Neutrophil (primary cell): ENCODE results near the gene KDM8.

Source experiments
- H3K27ac ChIP-seq: fragments of 200-600 bp; sonication (generic); 2 replicates; pipeline ENCODE4 v1.5.1; 2016; ENCODE audit warnings: mild to moderate bottlenecking, moderate library complexity
- H3K27me3 ChIP-seq: fragments of 200-600 bp; sonication (generic); 2 replicates; pipeline ENCODE4 v1.6.0; 2016; ENCODE audit warnings: mild to moderate bottlenecking
- H3K36me3 ChIP-seq: fragments of 200-600 bp; sonication (generic); 2 replicates; pipeline ENCODE4 v1.5.1; 2017
- H3K4me1 ChIP-seq, 2 experiments: fragments of 200-600 bp in 1 of 2; sonication (generic) in 1 of 2; 1 replicate in 1 of 2; 2 replicates in 1 of 2; pipeline versions ENCODE4 v1.5.1 to v1.6.1; 2013 to 2016; ENCODE audit warnings: low read depth in 1 of 2, low read length in 1 of 2, mild to moderate bottlenecking in 1 of 2, moderate library complexity in 1 of 2; ENCODE audit not compliant: control insufficient read depth in 1 of 2, insufficient read depth in 1 of 2
- H3K4me3 ChIP-seq, 2 experiments: fragments of 200-600 bp in 1 of 2; sonication (generic) in 1 of 2; 1 replicate in 1 of 2; 2 replicates in 1 of 2; pipeline ENCODE4 v1.5.1; 2013 to 2016; ENCODE audit warnings: low read depth in 1 of 2, low read length in 1 of 2, mild to moderate bottlenecking in 1 of 2, moderate library complexity in 1 of 2
- H3K9me3 ChIP-seq: fragments of 200-600 bp; sonication (generic); 2 replicates; pipeline ENCODE4 v1.5.1; 2016
- CTCF ChIP-seq: fragments of 200-600 bp; sonication (generic); IDR thresholded peaks from 2 replicates; pipeline ENCODE4 v1.5.1; 2016; ENCODE audit warnings: antibody characterized with exemption

The KDM8 gene

GRCh38 chr16:27203507-27204311 lies at the start of gene KDM8:
KDM8 (plus strand) TSS chr16:27203526; CDS start chr16:27210124, 6,598 bp downstream.
- Histone ChIP-seq H3K4me1 (peaks cover 29 to 43% of the 10 kb centered on the region in 2 experiments), H3K4me3 (peak within 1 kb of the TSS; percentile 81 to 90), H3K27ac (peak within 1 kb of the TSS; percentile 90)

GRCh38 chr16:27154705-27155521 lies 48.4 kb upstream of the KDM8 start:
- TF ChIP-seq CTCF = peak; percentile 96
- Histone ChIP-seq H3K9me3 (no peaks in the 10 kb centered on the region), H3K36me3 (no peaks in the 10 kb centered on the region), H3K4me3 (no peak overlapping the region), H3K27ac (peak overlapping the region; percentile 69), H3K4me1 (peaks cover 20 to 40% of the 10 kb centered on the region in 2 experiments), H3K27me3 (no peaks in the 10 kb centered on the region)

More at GRCh38 chr16:27203507-27204311, at the start of gene KDM8:
- Histone ChIP-seq H3K9me3 (no peaks in the 10 kb centered on the region), H3K27me3 (no peaks in the 10 kb centered on the region), H3K36me3 (no peaks in the 10 kb centered on the region)
- TF ChIP-seq CTCF = peak; percentile 35

- Histone ChIP-seq H3K4me3 (no peak overlapping the region), H3K4me1 (peaks cover 20 to 40% of the 10 kb centered on the region in 2 experiments), H3K9me3 (no peaks in the 10 kb centered on the region), H3K27ac (peak overlapping the region; percentile 69), H3K36me3 (no peaks in the 10 kb centered on the region), H3K27me3 (no peaks in the 10 kb centered on the region)
- no peak for TF ChIP-seq CTCF
Observed at GRCh38 chr16:27156579-27156978, 46.7 kb upstream of the KDM8 start.

- H3K27me3 ChIP-seq = no peaks in the 10 kb centered on the region
Observed at GRCh38 chr16:27161398-27161797, 41.9 kb upstream of the KDM8 start.

More at GRCh38 chr16:27161398-27161797, 41.9 kb upstream of the KDM8 start:
- no peak for TF ChIP-seq CTCF
- peaks cover 12 to 27% of the 10 kb centered on the region in 2 experiments for H3K4me1 ChIP-seq
- no peak overlapping the region for H3K27ac ChIP-seq
- H3K36me3 ChIP-seq = no peaks in the 10 kb centered on the region
- no peaks in the 10 kb centered on the region for H3K9me3 ChIP-seq
- no peak overlapping the region for H3K4me3 ChIP-seq
